Measurements from ENCODE around the gene TMEM184B.

The TMEM184B gene

GRCh38 chr22:38311323-38311620 lies 38.5 kb upstream of the TMEM184B start:
- no peak for DNase-seq (ENCODE audit: extremely low read depth, low read depth)
- TF ChIP-seq, protein P1, sequence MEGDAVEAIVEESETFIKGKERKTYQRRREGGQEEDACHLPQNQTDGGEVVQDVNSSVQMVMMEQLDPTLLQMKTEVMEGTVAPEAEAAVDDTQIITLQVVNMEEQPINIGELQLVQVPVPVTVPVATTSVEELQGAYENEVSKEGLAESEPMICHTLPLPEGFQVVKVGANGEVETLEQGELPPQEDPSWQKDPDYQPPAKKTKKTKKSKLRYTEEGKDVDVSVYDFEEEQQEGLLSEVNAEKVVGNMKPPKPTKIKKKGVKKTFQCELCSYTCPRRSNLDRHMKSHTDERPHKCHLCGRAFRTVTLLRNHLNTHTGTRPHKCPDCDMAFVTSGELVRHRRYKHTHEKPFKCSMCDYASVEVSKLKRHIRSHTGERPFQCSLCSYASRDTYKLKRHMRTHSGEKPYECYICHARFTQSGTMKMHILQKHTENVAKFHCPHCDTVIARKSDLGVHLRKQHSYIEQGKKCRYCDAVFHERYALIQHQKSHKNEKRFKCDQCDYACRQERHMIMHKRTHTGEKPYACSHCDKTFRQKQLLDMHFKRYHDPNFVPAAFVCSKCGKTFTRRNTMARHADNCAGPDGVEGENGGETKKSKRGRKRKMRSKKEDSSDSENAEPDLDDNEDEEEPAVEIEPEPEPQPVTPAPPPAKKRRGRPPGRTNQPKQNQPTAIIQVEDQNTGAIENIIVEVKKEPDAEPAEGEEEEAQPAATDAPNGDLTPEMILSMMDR (IDR thresholded peaks at IDR 0.05; ENCODE audit: low read depth, low read length) = no peak

DNA sequence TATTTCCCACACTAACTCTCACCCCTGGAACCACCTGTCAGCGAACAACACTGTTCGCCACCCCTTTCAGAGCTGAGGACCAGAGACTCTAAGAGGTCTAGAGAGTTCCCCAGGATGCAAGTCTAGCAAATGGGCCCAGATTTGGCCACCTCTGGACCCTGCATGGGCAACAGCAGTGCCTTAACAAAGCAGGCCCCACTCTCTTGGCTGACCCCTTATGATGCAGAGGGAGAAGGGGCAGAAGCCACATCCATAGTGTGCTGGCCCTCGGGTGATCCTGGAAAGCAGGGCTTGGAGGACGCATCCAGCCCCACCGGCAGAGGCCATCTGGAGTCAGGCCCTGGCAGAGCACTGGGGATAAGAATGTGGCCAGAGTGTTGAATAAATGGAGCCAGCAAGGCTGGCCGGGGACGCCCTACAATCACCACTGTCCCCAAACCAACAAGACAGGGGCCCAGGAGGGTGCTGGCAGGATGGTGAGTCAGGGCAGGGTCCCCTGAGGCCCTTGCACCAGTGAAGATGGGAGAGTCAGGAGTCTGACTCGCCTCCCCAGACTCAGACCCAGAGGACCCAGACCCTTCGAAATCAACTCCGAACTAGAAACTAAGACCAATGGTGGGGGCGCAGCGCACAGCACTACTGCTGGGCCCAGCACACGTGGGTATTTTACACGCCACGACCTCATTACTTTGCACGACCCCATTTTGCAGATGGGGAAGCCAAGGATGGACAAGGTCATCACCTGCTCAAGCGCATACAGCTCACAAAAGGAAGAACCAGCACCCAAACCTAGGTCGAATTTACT lies 37.9 kb upstream of the TMEM184B start:
- TF ChIP-seq, protein P1 (IDR thresholded peaks at IDR 0.05; ENCODE audit: low read depth, low read length) = no peak
- DNase-seq (ENCODE audit: extremely low read depth, low read depth) = no peak

GRCh38 chr22:38309614-38310517 lies 37.1 kb upstream of the TMEM184B start:
- TF ChIP-seq, protein P1 (IDR thresholded peaks at IDR 0.05; ENCODE audit: low read depth, low read length) = no peak
- DNase-seq (ENCODE audit: extremely low read depth, low read depth) = no peak

DNA sequence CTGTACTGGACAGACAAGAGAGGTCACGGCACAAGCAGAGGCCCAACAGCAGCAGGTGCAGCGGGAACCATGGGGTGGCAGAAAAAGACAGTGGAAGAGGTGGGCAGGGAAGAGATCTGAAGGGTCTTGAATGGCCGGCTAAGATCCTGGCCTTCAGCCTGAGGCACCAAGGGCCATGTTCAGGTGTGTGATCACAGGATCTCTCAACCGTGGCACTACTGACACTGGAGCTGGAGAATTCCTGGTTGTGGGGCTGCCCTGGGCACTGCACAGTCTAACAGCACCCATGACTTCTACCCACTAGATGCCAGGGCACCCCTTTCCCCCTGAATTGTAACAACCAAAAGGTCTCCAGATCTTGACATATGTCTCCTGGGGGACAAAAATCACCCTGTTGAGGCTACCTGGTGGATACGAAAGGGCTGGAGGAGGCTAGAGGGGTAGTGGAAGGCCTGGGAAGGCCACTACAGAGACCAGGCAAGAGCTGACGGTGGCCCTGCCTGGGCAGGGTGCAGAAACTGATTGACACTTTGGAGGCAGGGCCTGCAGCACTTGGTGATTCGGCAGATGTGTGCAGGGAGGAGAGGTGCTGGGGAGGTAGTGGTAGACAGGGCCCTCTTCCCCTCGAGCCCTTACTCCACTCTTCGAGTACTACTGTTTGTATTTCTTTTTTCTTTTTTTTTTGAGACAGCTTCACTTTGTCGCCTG lies 36.1 kb upstream of the TMEM184B start:
- TF ChIP-seq, protein P1 (IDR thresholded peaks at IDR 0.05; ENCODE audit: low read depth, low read length) = no peak
- DNase-seq (ENCODE audit: extremely low read depth, low read depth) = no peak

DNA sequence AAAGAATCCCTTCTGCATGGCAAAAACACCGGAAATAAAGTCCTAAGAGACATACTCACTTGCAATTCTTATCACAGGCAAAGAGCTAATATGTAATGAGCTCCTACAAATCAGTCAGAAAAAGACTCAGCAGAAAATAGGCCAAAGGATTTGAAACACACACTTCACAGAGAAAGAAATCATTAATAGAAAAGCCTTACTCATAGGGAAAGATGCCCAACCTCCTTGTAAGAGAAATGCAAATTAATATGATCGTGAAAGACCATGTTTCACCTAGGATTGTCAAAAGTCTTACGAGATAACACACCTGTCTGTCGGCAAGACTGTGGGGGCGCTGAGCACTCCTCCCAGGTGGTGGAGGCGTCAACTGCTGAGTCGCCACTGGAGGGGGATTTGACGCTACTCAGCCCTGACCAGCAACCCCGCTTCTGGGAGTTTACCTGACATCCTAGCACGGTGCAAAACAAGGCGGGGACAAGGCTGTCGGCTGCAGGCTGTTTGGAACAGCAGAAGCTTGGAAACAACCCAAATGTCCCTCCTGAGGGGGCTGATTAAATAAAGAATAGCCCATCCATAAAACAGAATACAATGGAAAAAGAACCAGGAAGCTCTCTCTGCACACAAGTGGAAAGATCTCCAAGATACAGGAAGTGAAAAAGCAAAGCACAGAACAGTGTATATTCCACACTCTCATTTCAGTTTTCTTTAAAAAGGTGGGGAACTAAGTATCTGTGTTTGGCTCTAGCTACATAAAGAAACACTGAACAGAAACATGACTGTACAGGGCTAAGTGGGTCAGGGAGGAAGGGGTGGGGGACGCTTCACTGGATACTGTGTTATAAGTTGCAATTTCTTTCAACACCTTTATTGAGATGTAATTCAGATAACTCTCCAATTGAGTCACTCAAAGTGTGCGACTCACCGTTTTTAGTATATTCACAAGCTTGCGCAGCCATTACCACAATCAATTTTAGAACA lies 33.0 kb upstream of the TMEM184B start:
- no peak for DNase-seq (ENCODE audit: extremely low read depth, low read depth)
- TF ChIP-seq, protein P1 (IDR thresholded peaks at IDR 0.05; ENCODE audit: low read depth, low read length) = no peak

- TF ChIP-seq, protein P1 (IDR thresholded peaks at IDR 0.05; ENCODE audit: low read depth, low read length) = no peak
- DNase-seq (ENCODE audit: extremely low read depth, low read depth) = no peak
Observed at GRCh38 chr22:38304526-38304925, 31.7 kb upstream of the TMEM184B start.
